ENCODE results near the gene DDX10. TPM values are rescaled to one million over a fixed set of nuclear protein-coding genes. Genes with fewer than 3 reads are reported as not detected.

Gene DDX10
- total and polyA plus RNA-seq, 2 of the 8 experiments (the other 6 are each of a cell fraction or from before 2014, with no cell fraction given), result 49.2 to 52.2 TPM

DNA sequence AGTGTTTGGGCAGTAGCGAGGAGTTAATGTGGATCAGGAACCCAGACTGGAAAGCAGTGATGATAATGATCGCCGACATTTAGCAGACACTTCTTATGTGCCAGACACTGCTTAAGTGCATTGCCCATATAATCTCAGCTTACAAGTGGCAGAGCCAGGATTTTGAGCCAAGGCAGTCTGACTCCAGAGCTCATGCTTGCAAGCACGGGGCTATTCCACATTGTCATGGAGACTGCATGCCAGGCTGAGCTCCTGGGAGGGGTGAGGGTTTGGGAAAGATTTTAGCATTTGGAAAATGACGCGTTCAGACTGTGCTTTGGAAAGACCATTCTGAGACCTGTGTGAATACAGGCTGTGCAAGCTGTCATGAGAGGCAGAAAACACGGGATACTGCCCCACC is 302.7 kb downstream of the DDX10 start:
- DNase-seq (ENCODE audit: low read depth in 1 of 2, low spot score in 2 of 2), result no peak
- Histone ChIP-seq H4K8ac (ENCODE audit: extremely low read depth, insufficient read depth, low read length) (no peak overlapping the region), H4K20me1 (replicated peaks in 1 of 2; ENCODE audit: control insufficient read depth in 1 of 2, insufficient read depth in 2 of 2, low read length in 2 of 2) (no peaks in the 10 kb centered on the region), H4K5ac (ENCODE audit: insufficient read length, low read depth, low read length) (no peak overlapping the region), H3K4ac (replicated peaks; ENCODE audit: insufficient read length, low read depth, low read length) (no peak overlapping the region), H4K91ac (replicated peaks; ENCODE audit: insufficient read length, low read length) (no peak overlapping the region), H3K79me1 (ENCODE audit: low read depth, low read length) (no peaks in the 10 kb centered on the region), H3K23ac (ENCODE audit: insufficient read length) (no peak overlapping the region), H3K36me3 (ENCODE audit: control insufficient read depth in 2 of 4, insufficient read depth in 4 of 4, low read length in 3 of 4) (no peaks in the 10 kb centered on the region), H2AFZ (ENCODE audit: low read length) (no peak overlapping the region), H3K18ac (ENCODE audit: extremely low read depth, low read length) (0 out of 2 replicates have a peak overlapping the region, but pooled peaks have one; percentile 20), H3K14ac (ENCODE audit: insufficient read length) (no peak overlapping the region), H3K9me3 (ENCODE audit: insufficient read depth in 2 of 2, low read depth in 1 of 2, low read length in 1 of 2) (no peaks in the 10 kb centered on the region; a peak in 1 of 4 replicates), H2AK5ac (ENCODE audit: low read depth, low read length) (no peak overlapping the region), H2BK12ac (ENCODE audit: low read depth, low read length) (0 out of 2 replicates have a peak overlapping the region, but pooled peaks have one; percentile 11), H2BK20ac (ENCODE audit: low read length) (no peak overlapping the region), H3K9ac (replicated peaks in 1 of 4; ENCODE audit: extremely low read depth in 1 of 4, low read depth in 3 of 4, low read length in 3 of 4) (no peak overlapping the region), H3K4me2 (ENCODE audit: insufficient read depth in 1 of 2, low read depth in 2 of 2, low read length in 2 of 2) (no peak overlapping the region), H3K4me1 (replicated peaks in 1 of 4; ENCODE audit: control insufficient read depth in 3 of 4, insufficient read depth in 4 of 4, low read length in 3 of 4) (peaks cover 0 to 2% (median 1%) of the 10 kb centered on the region in 4 experiments; a peak in 1 of 7 replicates), H3K27me3 (replicated peaks in 1 of 4; ENCODE audit: control insufficient read depth in 3 of 4, extremely low read depth in 1 of 4, insufficient read depth in 3 of 4, low read length in 3 of 4) (no peaks in the 10 kb centered on the region), H3K4me3 (ENCODE audit: extremely low read depth in 1 of 4, insufficient read depth in 2 of 4, low read depth in 3 of 4, low read length in 4 of 4) (no peak overlapping the region), H2BK15ac (ENCODE audit: low read length) (no peak overlapping the region), H3K23me2 (ENCODE audit: low read depth, low read length) (no peaks in the 10 kb centered on the region; the same call in 1 of the 2 replicates), H3K27ac (ENCODE audit: low read depth, low read length) (no peak overlapping the region), H3K79me2 (ENCODE audit: control insufficient read depth in 1 of 2, insufficient read depth in 2 of 2, low read length in 2 of 2) (no peaks in the 10 kb centered on the region), H2BK120ac (replicated peaks; ENCODE audit: low read depth, low read length) (no peak overlapping the region), H2BK5ac (ENCODE audit: low read depth, low read length) (no peak overlapping the region), H3K56ac (replicated peaks; ENCODE audit: insufficient read length, low read depth, low read length) (no peak overlapping the region)
- WGBS, 2 experiments (ENCODE audit: extremely low coverage in 1 of 2, insufficient coverage in 1 of 2, insufficient read length in 1 of 2, insufficient replicate concordance in 2 of 2, low coverage in 1 of 2, low lambda C conversion rate in 2 of 2, missing lambda C conversion rate in 1 of 2), result 86% methylated on average over 7 of the region's 7 CpGs; no CpG with 5 or more reads in 1 of the 2 experiments
- FAIRE-seq, result no peak
- ChIA-PET CTCF (ENCODE audit: partially characterized antibody) (interaction anchor here (1.1 kb wide), 1 partner anchor 729 kb away, joined by 3 read pairs; no protein-coding TSS in a partner anchor), POLR2A (ENCODE audit: partially characterized antibody) (no interaction called here)
- TF ChIP-seq FOSL1 (IDR thresholded peaks at IDR 0.05; ENCODE audit: insufficient read depth, low read depth, low read length) (no peak), E2F6 (IDR thresholded peaks at IDR 0.05) (no peak), RXRA (IDR thresholded peaks at IDR 0.05; ENCODE audit: insufficient read depth, low read depth, low read length) (no peak), SP1 (IDR thresholded peaks at IDR 0.05; ENCODE audit: low read depth, low read length) (no peak), MAFK (IDR thresholded peaks at IDR 0.05; ENCODE audit: low read depth, low read length) (no peak), TBP (IDR thresholded peaks at IDR 0.05; ENCODE audit: low read depth, low read length) (no peak), CBX8 (IDR thresholded peaks at IDR 0.05; ENCODE audit: borderline replicate concordance, low read depth, low read length) (no peak), HDAC6 (IDR thresholded peaks at IDR 0.05; ENCODE audit: low read depth, low read length) (no peak), EGR1 (IDR thresholded peaks at IDR 0.05; ENCODE audit: borderline replicate concordance, low read depth, low read length) (no peak)

Measured in H1 (cell line).